HL-60 (cell line): ENCODE results near the gene NPTX2.

Source experiments
- DNase-seq, 2 experiments: peaks; one replicate each; pipeline ENCODE4 v3.0.0-alpha.2; 2010 to 2020; ENCODE audit warnings: low read depth in 1 of 2, low spot score in 1 of 2
- H3K27ac ChIP-seq: fragments of 250-450 bp; sonication (Bioruptor Pico); replicated peaks from 2 replicates; pipeline ENCODE4 v1.5.1; 2020; ENCODE audit warnings: mild to moderate bottlenecking, moderate library complexity
- H3K27me3 ChIP-seq: fragments of 250-450 bp; sonication (Bioruptor Pico); 2 replicates; pipeline ENCODE4 v1.5.1; 2021; ENCODE audit warnings: mild to moderate bottlenecking, moderate library complexity; ENCODE audit not compliant: insufficient read depth, poor library complexity, severe bottlenecking
- H3K4me3 ChIP-seq: replicated peaks from 2 replicates; pipeline ENCODE4 v1.5.1; 2011; ENCODE audit warnings: mild to moderate bottlenecking, control low read depth, low read length; ENCODE audit not compliant: insufficient read depth
- GABPA ChIP-seq: IDR thresholded peaks from 2 replicates; pipeline ENCODE4 v1.6.1; 2012; ENCODE audit warnings: low read depth
- POLR2AphosphoS5 ChIP-seq: IDR thresholded peaks from 2 replicates; pipeline ENCODE4 v1.6.1; 2012; ENCODE audit warnings: low read depth
- TF ChIP-seq, protein P1 (sequence below): IDR thresholded peaks from 2 replicates; pipeline ENCODE4 v1.6.1; 2012; ENCODE audit warnings: low read depth; ENCODE audit not compliant: insufficient replicate concordance
- TF ChIP-seq, protein P2 (sequence below): IDR thresholded peaks from one replicate; pipeline ENCODE4 v1.5.1; 2011; ENCODE audit warnings: low read length, control low read depth, inconsistent platforms; ENCODE audit not compliant: insufficient read depth

Gene NPTX2

DNA sequence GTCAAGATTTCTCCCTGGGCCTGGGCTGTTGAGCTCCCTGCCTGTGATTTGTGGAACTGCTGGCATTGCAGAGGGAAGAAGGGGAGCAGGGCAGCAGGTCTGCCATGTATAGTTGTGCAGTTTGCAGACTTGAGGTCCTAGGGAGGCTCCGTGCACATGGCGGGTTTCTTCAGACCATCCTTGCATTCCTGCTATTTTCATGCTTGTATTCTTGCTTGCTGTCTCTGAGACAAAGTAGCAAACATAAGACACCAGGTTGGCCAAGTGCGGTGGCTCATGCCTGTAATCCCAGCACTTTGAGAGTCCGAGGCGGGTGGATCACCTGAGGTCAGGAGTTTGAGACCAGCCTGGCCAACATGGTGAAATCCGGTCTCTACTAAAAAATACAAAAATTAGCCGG is 61.1 kb downstream of the NPTX2 start:
- Histone ChIP-seq H3K27me3 (peaks cover 4% of the 10 kb centered on the region), H3K27ac (no peak overlapping the region), H3K4me3 (no peak overlapping the region)
- no peak for DNase-seq
- TF ChIP-seq, protein P1, sequence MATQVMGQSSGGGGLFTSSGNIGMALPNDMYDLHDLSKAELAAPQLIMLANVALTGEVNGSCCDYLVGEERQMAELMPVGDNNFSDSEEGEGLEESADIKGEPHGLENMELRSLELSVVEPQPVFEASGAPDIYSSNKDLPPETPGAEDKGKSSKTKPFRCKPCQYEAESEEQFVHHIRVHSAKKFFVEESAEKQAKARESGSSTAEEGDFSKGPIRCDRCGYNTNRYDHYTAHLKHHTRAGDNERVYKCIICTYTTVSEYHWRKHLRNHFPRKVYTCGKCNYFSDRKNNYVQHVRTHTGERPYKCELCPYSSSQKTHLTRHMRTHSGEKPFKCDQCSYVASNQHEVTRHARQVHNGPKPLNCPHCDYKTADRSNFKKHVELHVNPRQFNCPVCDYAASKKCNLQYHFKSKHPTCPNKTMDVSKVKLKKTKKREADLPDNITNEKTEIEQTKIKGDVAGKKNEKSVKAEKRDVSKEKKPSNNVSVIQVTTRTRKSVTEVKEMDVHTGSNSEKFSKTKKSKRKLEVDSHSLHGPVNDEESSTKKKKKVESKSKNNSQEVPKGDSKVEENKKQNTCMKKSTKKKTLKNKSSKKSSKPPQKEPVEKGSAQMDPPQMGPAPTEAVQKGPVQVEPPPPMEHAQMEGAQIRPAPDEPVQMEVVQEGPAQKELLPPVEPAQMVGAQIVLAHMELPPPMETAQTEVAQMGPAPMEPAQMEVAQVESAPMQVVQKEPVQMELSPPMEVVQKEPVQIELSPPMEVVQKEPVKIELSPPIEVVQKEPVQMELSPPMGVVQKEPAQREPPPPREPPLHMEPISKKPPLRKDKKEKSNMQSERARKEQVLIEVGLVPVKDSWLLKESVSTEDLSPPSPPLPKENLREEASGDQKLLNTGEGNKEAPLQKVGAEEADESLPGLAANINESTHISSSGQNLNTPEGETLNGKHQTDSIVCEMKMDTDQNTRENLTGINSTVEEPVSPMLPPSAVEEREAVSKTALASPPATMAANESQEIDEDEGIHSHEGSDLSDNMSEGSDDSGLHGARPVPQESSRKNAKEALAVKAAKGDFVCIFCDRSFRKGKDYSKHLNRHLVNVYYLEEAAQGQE: no peak
- TF ChIP-seq, protein P2, sequence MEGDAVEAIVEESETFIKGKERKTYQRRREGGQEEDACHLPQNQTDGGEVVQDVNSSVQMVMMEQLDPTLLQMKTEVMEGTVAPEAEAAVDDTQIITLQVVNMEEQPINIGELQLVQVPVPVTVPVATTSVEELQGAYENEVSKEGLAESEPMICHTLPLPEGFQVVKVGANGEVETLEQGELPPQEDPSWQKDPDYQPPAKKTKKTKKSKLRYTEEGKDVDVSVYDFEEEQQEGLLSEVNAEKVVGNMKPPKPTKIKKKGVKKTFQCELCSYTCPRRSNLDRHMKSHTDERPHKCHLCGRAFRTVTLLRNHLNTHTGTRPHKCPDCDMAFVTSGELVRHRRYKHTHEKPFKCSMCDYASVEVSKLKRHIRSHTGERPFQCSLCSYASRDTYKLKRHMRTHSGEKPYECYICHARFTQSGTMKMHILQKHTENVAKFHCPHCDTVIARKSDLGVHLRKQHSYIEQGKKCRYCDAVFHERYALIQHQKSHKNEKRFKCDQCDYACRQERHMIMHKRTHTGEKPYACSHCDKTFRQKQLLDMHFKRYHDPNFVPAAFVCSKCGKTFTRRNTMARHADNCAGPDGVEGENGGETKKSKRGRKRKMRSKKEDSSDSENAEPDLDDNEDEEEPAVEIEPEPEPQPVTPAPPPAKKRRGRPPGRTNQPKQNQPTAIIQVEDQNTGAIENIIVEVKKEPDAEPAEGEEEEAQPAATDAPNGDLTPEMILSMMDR: no peak
- no peak for TF ChIP-seq POLR2AphosphoS5
- no peak for TF ChIP-seq GABPA
